ENCODE results near the gene SLC16A6.

Gene SLC16A6

GRCh38 chr17:68318103-68318991 lies 27.4 kb upstream of the SLC16A6 start:
- TF ChIP-seq CTCF (IDR thresholded peaks at IDR 0.05), result no peak

- TF ChIP-seq CTCF (IDR thresholded peaks at IDR 0.05), result no peak
Observed at GRCh38 chr17:68317458-68317857, 26.5 kb upstream of the SLC16A6 start.

GRCh38 chr17:68315930-68316329 lies 25.0 kb upstream of the SLC16A6 start:
- TF ChIP-seq CTCF (IDR thresholded peaks at IDR 0.05), result no peak

- no peak for TF ChIP-seq CTCF (IDR thresholded peaks at IDR 0.05)
Observed at GRCh38 chr17:68314916-68315535, 24.1 kb upstream of the SLC16A6 start.

- TF ChIP-seq CTCF (IDR thresholded peaks at IDR 0.05), result no peak
Observed at GRCh38 chr17:68310152-68310551, 19.2 kb upstream of the SLC16A6 start.

- no peak for TF ChIP-seq CTCF (IDR thresholded peaks at IDR 0.05)
Observed at GRCh38 chr17:68307443-68307842, 16.5 kb upstream of the SLC16A6 start.

- no peak for TF ChIP-seq CTCF (IDR thresholded peaks at IDR 0.05)
Observed at GRCh38 chr17:68306819-68307218, 15.9 kb upstream of the SLC16A6 start.

Data from LNCAP (cell line).